Trophoblast cell (in vitro differentiated cells and primary cell): Measurements from ENCODE around the gene PPAN.

Experiments used
- DNase-seq, 2 donors: peaks; one replicate each; pipeline ENCODE4 v3.0.0-alpha.2; 2016
- H2AFZ ChIP-seq: 2 replicates; pipeline ENCODE4 v1.6.1; 2013; ENCODE audit warnings: low read length, moderate library complexity, mild to moderate bottlenecking; ENCODE audit not compliant: insufficient read depth, poor library complexity
- H2AK5ac ChIP-seq: 2 replicates; pipeline ENCODE4 v1.6.1; 2013; ENCODE audit warnings: mild to moderate bottlenecking, low read length
- H2BK120ac ChIP-seq: 2 replicates; pipeline ENCODE4 v1.6.1; 2013; ENCODE audit warnings: low read length, mild to moderate bottlenecking, moderate library complexity; ENCODE audit not compliant: insufficient read depth, poor library complexity
- H2BK12ac ChIP-seq: 2 replicates; pipeline ENCODE4 v1.6.1; 2013; ENCODE audit warnings: mild to moderate bottlenecking, low read length, moderate library complexity
- H2BK5ac ChIP-seq: 2 replicates; pipeline ENCODE4 v1.6.1; 2013; ENCODE audit warnings: low read length, low read depth, moderate library complexity, mild to moderate bottlenecking; ENCODE audit not compliant: poor library complexity
- H3K14ac ChIP-seq: 2 replicates; pipeline ENCODE4 v1.6.1; 2013; ENCODE audit warnings: mild to moderate bottlenecking, low read length
- H3K18ac ChIP-seq: 2 replicates; pipeline ENCODE4 v1.6.1; 2013; ENCODE audit warnings: mild to moderate bottlenecking, low read length
- H3K23ac ChIP-seq: 2 replicates; pipeline ENCODE4 v1.6.1; 2013; ENCODE audit warnings: low read length
- H3K27ac ChIP-seq: 2 replicates; pipeline ENCODE4 v1.5.1; 2013; ENCODE audit warnings: low read depth, mild to moderate bottlenecking, inconsistent platforms, low read length, moderate library complexity
- H3K27me3 ChIP-seq: 2 replicates; pipeline ENCODE4 v1.6.1; 2013; ENCODE audit warnings: inconsistent platforms, mild to moderate bottlenecking, low read length, moderate library complexity; ENCODE audit not compliant: insufficient read depth
- H3K36me3 ChIP-seq, 2 experiments: 1 replicate in 1 of 2; 2 replicates in 1 of 2; pipeline ENCODE4 v1.6.1; 2013; ENCODE audit warnings: low read length in 2 of 2, mild to moderate bottlenecking in 2 of 2, moderate library complexity in 1 of 2; ENCODE audit not compliant: insufficient read depth in 2 of 2, control insufficient read depth in 1 of 2
- H3K4ac ChIP-seq: 2 replicates; pipeline ENCODE4 v1.6.1; 2013; ENCODE audit warnings: low read depth, mild to moderate bottlenecking, low read length, moderate library complexity
- H3K4me1 ChIP-seq, 2 experiments: 1 replicate in 1 of 2; 2 replicates in 1 of 2; pipeline ENCODE4 v1.6.1; 2013; ENCODE audit warnings: low read length in 2 of 2, mild to moderate bottlenecking in 2 of 2, moderate library complexity in 1 of 2; ENCODE audit not compliant: insufficient read depth in 2 of 2, control insufficient read depth in 1 of 2
- H3K4me2 ChIP-seq: 2 replicates; pipeline ENCODE4 v1.6.1; 2013; ENCODE audit warnings: inconsistent platforms, mild to moderate bottlenecking, low read length, moderate library complexity
- H3K4me3 ChIP-seq: 2 replicates; pipeline ENCODE4 v1.5.1; 2013; ENCODE audit warnings: mild to moderate bottlenecking, low read depth, low read length, inconsistent platforms
- H3K79me1 ChIP-seq: one replicate; pipeline ENCODE4 v1.6.1; 2013; ENCODE audit warnings: low read length
- H3K79me2 ChIP-seq: 2 replicates; pipeline ENCODE4 v1.6.1; 2013; ENCODE audit warnings: low read length, mild to moderate bottlenecking; ENCODE audit not compliant: control insufficient read depth, insufficient read depth, poor library complexity
- H3K9ac ChIP-seq: 2 replicates; pipeline ENCODE4 v1.6.1; 2013; ENCODE audit warnings: mild to moderate bottlenecking, low read length
- H3K9me3 ChIP-seq: 2 replicates; pipeline ENCODE4 v1.6.1; 2013; ENCODE audit warnings: low read depth, mild to moderate bottlenecking, control low read depth, inconsistent platforms, low read length; ENCODE audit not compliant: insufficient read depth
- H4K12ac ChIP-seq: 2 replicates; pipeline ENCODE4 v1.6.1; 2013; ENCODE audit warnings: low read depth, mild to moderate bottlenecking, low read length, moderate library complexity
- H4K8ac ChIP-seq: 2 replicates; pipeline ENCODE4 v1.6.1; 2013; ENCODE audit warnings: low read depth, mild to moderate bottlenecking, low read length, moderate library complexity
- H4K91ac ChIP-seq: one replicate; pipeline ENCODE4 v1.6.1; 2013; ENCODE audit warnings: low read depth, mild to moderate bottlenecking, low read length, moderate library complexity
- WGBS: extraction: QIAGEN DNeasy Blood & Tissue Kit; methylation state at CpG from one replicate; pipeline ENCODE4 v1.1.7; 2013; ENCODE audit warnings: missing lambda C conversion rate; ENCODE audit not compliant: insufficient read length, insufficient coverage; ENCODE audit errors: extremely low coverage; 5-methylcytosine and 5-hydroxymethylcytosine counted together

PPAN gene

GRCh38 chr19:10070730-10071446 lies 35.3 kb upstream of the PPAN start:
- Histone ChIP-seq H2BK5ac (no peak overlapping the region), H3K18ac (no peak overlapping the region), H4K12ac (no peak overlapping the region), H3K4ac (no peak overlapping the region), H3K9ac (no peak overlapping the region), H3K79me1 (no peaks in the 10 kb centered on the region), H3K4me2 (no peak overlapping the region), H3K23ac (no peak overlapping the region), H3K27me3 (no peaks in the 10 kb centered on the region), H2BK120ac (no peak overlapping the region), H4K91ac (no peak overlapping the region), H4K8ac (no peak overlapping the region), H2AFZ (no peak overlapping the region), H3K9me3 (peaks cover 9% of the 10 kb centered on the region), H3K79me2 (no peaks in the 10 kb centered on the region), H3K4me1 (no peaks in the 10 kb centered on the region), H3K4me3 (no peak overlapping the region), H3K27ac (no peak overlapping the region), H2BK12ac (no peak overlapping the region), H3K36me3 (no peaks in the 10 kb centered on the region), H3K14ac (no peak overlapping the region), H2AK5ac (no peak overlapping the region)
- no CpG with 5 or more reads among the region's 22 CpGs for WGBS
- no peak for DNase-seq

GRCh38 chr19:10074153-10074552 lies 32.0 kb upstream of the PPAN start:
- no CpG with 5 or more reads among the region's 2 CpGs for WGBS
- H2BK5ac ChIP-seq = no peak overlapping the region

DNA sequence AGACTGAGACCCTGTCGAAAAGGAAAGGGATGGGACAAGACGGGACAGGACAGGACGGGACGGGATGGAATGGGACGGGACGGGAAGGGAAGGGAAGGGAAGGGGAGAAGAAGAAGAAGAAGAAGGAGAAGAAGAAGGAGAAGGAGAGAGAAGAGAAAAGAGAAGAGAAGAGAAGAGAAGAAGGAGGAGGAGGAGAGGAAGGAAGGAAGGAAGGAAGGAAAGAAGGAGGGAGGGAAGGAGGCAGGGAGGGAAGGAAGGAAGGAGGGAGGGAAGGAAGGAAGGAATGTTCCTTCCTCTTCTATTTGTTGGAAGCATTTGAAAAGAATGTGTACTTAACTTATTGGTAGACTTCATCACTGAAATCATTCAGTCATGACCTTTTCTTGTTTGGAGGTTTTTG lies 29.6 kb upstream of the PPAN start:
- Histone ChIP-seq H4K12ac (no peak overlapping the region), H2BK120ac (no peak overlapping the region), H3K9me3 (peaks cover 10% of the 10 kb centered on the region), H3K4me3 (no peak overlapping the region), H3K27ac (no peak overlapping the region), H3K36me3 (no peaks in the 10 kb centered on the region), H3K9ac (no peak overlapping the region), H2BK5ac (no peak overlapping the region), H4K91ac (no peak overlapping the region), H3K4me2 (no peak overlapping the region), H3K4me1 (no peaks in the 10 kb centered on the region), H2BK12ac (no peak overlapping the region), H3K79me2 (no peaks in the 10 kb centered on the region), H4K8ac (no peak overlapping the region), H3K27me3 (no peaks in the 10 kb centered on the region), H2AK5ac (no peak overlapping the region), H2AFZ (no peak overlapping the region), H3K14ac (no peak overlapping the region), H3K23ac (no peak overlapping the region), H3K4ac (no peak overlapping the region), H3K18ac (no peak overlapping the region), H3K79me1 (no peaks in the 10 kb centered on the region)
- no peak for DNase-seq
- 100% methylated on average over 4 of the region's 6 CpGs for WGBS

More at GRCh38 chr19:10074153-10074552, 32.0 kb upstream of the PPAN start:
- no peaks in the 10 kb centered on the region for H3K4me1 ChIP-seq
- H2BK12ac ChIP-seq = no peak overlapping the region
- no peak overlapping the region for H4K12ac ChIP-seq
- H4K91ac ChIP-seq = no peak overlapping the region
- no peak overlapping the region for H3K14ac ChIP-seq
- H3K9ac ChIP-seq = no peak overlapping the region
- no peak overlapping the region for H4K8ac ChIP-seq
- H2AFZ ChIP-seq = no peak overlapping the region
- H3K18ac ChIP-seq = no peak overlapping the region
- H2AK5ac ChIP-seq = no peak overlapping the region
- H3K27ac ChIP-seq = no peak overlapping the region
- no peaks in the 10 kb centered on the region for H3K79me2 ChIP-seq
- peaks cover 11% of the 10 kb centered on the region for H3K9me3 ChIP-seq
- H3K4me2 ChIP-seq = no peak overlapping the region
- H3K79me1 ChIP-seq = no peaks in the 10 kb centered on the region
- H3K27me3 ChIP-seq = no peaks in the 10 kb centered on the region
- DNase-seq = no peak
- no peak overlapping the region for H3K4me3 ChIP-seq
- H3K36me3 ChIP-seq = no peaks in the 10 kb centered on the region
- H2BK120ac ChIP-seq = no peak overlapping the region
- no peak overlapping the region for H3K4ac ChIP-seq
- H3K23ac ChIP-seq = no peak overlapping the region

GRCh38 chr19:10078329-10078728 lies 27.8 kb upstream of the PPAN start:
- H2BK5ac ChIP-seq = no peak overlapping the region
- H3K4me1 ChIP-seq = no peaks in the 10 kb centered on the region
- H3K79me2 ChIP-seq = no peaks in the 10 kb centered on the region
- no peaks in the 10 kb centered on the region for H3K27me3 ChIP-seq
- H2AFZ ChIP-seq = no peak overlapping the region
- no peak overlapping the region for H3K4me3 ChIP-seq
- H3K4me2 ChIP-seq = no peak overlapping the region
- DNase-seq = no peak
- H3K9ac ChIP-seq = no peak overlapping the region
- no peak overlapping the region for H3K18ac ChIP-seq
- no peak overlapping the region for H4K91ac ChIP-seq
- no peak overlapping the region for H3K4ac ChIP-seq
- no peak overlapping the region for H3K14ac ChIP-seq
- no peaks in the 10 kb centered on the region for H3K79me1 ChIP-seq
- peaks cover 9% of the 10 kb centered on the region for H3K9me3 ChIP-seq
- no CpG with 5 or more reads among the region's 8 CpGs for WGBS
- H3K36me3 ChIP-seq = no peaks in the 10 kb centered on the region
- no peak overlapping the region for H4K8ac ChIP-seq
- H3K23ac ChIP-seq = no peak overlapping the region
- H2AK5ac ChIP-seq = no peak overlapping the region
- no peak overlapping the region for H3K27ac ChIP-seq
- H2BK12ac ChIP-seq = no peak overlapping the region
- H4K12ac ChIP-seq = no peak overlapping the region
- no peak overlapping the region for H2BK120ac ChIP-seq
